Measurements from ENCODE around the gene IL25.

DNA sequence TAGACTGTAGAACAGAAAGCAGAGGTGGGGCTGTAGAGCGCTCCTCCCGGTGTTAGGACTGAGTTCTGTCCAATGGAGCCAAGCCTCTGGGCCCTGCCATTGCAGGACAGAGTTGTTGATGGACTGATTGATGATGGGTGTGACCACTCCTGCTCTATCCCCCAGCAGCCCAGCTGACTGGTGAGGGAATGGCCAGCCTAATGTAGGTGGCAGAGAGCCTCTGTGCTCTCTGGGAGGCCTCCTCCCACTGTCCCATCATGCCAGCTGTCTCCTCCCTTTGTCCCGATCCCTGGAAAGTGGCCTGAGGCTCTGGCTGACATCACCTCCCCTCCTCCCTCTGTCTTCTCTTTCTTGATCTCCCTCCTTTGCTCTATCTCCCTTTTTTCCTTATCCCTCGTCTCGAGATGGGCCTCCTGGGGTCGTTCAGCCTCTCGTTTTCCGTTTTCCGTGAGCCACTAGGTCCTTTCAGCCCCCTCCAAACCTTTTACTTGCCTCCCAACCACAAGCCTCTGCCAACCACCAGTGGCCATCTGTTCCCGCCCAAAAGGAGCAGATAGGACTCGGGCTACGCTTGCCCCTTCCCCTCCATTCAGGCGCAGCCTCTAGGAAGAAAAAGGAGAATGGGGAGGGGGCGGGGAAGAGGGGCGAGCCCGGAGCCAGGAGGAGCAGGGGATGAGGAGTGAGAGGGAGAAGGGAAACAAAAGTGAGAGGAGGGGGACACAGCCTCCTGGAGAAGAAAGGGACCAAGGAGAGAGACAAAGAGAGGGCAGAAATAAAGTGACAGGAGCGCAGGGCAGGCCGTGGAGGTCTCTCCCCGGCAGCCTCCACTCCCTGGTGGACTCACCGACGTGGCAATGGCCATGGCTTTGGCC, 8.2 kb upstream of the IL25 start:
- TF ChIP-seq REST (IDR thresholded peaks at IDR 0.05; ENCODE audit: low read depth) = no peak
- no peak for TF ChIP-seq MAX (IDR thresholded peaks at IDR 0.05)
- TF ChIP-seq YY1 (IDR thresholded peaks at IDR 0.05; ENCODE audit: low read depth) = no peak
- no peak for TF ChIP-seq RAD21 (IDR thresholded peaks at IDR 0.05; ENCODE audit: low read depth)
- TF ChIP-seq EP300 (IDR thresholded peaks at IDR 0.05; ENCODE audit: borderline replicate concordance) = no peak
- TF ChIP-seq CEBPB (IDR thresholded peaks at IDR 0.05) = no peak
- no peak for TF ChIP-seq FOXM1 (IDR thresholded peaks at IDR 0.05; ENCODE audit: borderline replicate concordance, low read depth)
- no peak for TF ChIP-seq TEAD4 (IDR thresholded peaks at IDR 0.05)
